Omental fat pad (tissue), 4 donors: ENCODE results near the gene MAP1LC3C. TPM values are rescaled to one million over a fixed set of nuclear protein-coding genes. Genes with fewer than 3 reads are reported as not detected.

ENCODE experiments used
- ATAC-seq: fragments of 150-250 bp; one replicate; pipeline ENCODE4 v1.9.1; 2016; ENCODE audit warnings: mild to moderate bottlenecking, moderate library complexity; ENCODE audit not compliant: low FRiP score
- DNase-seq: peaks from one replicate; pipeline ENCODE4 v3.0.0-alpha.2; 2019; ENCODE audit warnings: low spot score
- total RNA-seq, 4 donors: library from RNA; depleted of rRNA; stranded (reverse); fragments of >200 nt; gene quantifications; one replicate each; pipeline ENCODE4 v1.1.0, GENCODE V29; 2016
- TF ChIP-seq, protein P1 (sequence below), 3 donors: fragments of 450-650 bp; IDR thresholded peaks; one replicate each; pipeline ENCODE4 v1.5.1; 2016 to 2017; ENCODE audit warnings: antibody characterized with exemption in 3 of 3, mild to moderate bottlenecking in 3 of 3, moderate library complexity in 2 of 3

MAP1LC3C gene
- total RNA-seq, 4 donors from 2014 or later: 10.9 to 41.6 (median 20.2) TPM

DNA sequence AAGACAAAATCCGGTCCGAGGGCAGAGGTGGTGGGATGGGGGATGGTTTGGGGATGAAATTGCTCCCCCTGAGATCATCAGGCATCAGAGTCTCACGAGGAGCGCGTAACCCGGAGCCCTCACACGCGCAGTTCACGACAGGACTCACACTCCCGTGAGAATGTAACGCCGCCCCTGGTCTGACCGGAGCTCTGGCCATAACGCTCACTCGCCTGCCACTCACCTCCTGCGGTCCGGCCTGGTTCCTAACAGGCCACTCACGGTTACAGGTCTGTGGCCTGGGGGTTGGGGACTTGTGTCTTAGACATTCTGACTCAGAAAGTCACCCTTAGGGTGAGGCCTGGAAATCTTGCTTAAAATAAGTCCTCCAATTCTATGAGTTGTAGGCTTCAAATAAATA lies 19.8 kb downstream of the MAP1LC3C start:
- DNase-seq (no peak), ATAC-seq (no peak)
- TF ChIP-seq, protein P1, sequence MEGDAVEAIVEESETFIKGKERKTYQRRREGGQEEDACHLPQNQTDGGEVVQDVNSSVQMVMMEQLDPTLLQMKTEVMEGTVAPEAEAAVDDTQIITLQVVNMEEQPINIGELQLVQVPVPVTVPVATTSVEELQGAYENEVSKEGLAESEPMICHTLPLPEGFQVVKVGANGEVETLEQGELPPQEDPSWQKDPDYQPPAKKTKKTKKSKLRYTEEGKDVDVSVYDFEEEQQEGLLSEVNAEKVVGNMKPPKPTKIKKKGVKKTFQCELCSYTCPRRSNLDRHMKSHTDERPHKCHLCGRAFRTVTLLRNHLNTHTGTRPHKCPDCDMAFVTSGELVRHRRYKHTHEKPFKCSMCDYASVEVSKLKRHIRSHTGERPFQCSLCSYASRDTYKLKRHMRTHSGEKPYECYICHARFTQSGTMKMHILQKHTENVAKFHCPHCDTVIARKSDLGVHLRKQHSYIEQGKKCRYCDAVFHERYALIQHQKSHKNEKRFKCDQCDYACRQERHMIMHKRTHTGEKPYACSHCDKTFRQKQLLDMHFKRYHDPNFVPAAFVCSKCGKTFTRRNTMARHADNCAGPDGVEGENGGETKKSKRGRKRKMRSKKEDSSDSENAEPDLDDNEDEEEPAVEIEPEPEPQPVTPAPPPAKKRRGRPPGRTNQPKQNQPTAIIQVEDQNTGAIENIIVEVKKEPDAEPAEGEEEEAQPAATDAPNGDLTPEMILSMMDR (IDR thresholded peaks at IDR 0.05): no peak

DNA sequence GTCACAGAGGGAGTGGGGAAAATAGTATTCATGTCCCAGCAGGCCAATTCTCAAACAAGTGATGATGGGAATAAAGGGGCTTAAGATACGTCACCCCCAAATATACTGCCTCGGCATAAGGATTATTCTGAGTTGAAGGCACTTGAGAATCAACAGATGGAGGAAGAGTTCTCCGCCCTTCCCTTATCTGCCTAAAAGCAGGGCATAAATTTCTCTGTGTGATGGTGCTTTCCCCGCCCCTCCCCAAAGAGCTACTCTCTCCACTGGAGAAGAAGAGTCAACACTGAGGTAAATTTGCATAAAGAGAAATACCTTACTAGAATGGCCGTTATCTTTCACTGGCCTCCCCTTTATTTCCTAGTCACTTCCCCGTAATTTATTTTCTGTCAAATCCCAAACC lies 22.7 kb downstream of the MAP1LC3C start:
- TF ChIP-seq, protein P1 (IDR thresholded peaks at IDR 0.05): no peak
- no peak for DNase-seq
- ATAC-seq: no peak

DNA sequence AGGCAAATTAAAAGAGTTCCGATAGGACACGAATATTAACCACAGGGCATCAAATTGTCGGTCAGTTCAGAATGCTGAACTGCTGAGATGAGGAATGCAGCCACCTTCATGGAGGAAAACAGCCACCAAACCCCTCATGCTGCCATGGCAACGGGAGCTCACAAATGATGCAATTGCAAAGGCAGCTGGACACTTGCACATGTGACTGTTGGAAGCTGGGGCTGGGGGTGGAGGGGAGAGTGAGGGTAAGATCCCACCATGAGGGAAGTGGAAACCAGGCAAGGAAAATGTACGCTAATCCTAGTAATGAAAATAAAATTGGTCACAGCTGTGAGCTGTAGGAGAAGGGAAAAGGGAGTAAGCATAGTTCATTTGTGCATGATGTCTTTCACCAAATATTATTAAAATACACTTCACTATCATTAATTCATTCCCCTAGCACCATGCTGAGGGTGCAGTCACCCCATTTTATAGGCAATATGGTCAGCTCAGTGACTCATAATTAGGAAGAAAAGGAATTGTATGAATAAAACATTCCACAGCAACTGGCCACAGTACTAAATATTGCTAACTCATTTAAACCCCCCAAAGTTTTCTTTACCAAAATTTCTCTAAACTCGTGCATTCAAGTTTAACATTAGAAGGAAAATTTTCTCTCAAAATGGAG lies 26.1 kb downstream of the MAP1LC3C start:
- no peak for ATAC-seq
- TF ChIP-seq, protein P1 (IDR thresholded peaks at IDR 0.05): no peak
- no peak for DNase-seq

DNA sequence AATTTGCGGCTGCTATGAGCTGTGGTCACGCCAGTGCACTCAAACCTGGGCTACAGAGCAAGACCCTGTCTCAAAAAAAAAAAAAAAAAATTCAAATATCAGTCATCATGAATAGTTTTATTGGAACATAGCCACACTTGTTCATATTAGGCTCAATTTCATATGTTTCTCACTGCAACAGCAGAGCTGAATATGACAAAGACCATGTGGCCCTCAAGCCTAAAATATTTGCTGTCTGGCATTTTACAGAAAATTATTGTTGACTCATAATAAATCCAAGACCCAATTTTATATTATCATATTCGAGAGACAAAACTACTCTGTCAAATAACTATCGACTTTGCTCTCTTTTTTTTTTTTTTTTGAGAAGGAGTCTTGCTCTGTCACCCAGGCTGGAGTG lies 30.3 kb downstream of the MAP1LC3C start:
- no peak for ATAC-seq
- DNase-seq: no peak
- TF ChIP-seq, protein P1 (IDR thresholded peaks at IDR 0.05): no peak

DNA sequence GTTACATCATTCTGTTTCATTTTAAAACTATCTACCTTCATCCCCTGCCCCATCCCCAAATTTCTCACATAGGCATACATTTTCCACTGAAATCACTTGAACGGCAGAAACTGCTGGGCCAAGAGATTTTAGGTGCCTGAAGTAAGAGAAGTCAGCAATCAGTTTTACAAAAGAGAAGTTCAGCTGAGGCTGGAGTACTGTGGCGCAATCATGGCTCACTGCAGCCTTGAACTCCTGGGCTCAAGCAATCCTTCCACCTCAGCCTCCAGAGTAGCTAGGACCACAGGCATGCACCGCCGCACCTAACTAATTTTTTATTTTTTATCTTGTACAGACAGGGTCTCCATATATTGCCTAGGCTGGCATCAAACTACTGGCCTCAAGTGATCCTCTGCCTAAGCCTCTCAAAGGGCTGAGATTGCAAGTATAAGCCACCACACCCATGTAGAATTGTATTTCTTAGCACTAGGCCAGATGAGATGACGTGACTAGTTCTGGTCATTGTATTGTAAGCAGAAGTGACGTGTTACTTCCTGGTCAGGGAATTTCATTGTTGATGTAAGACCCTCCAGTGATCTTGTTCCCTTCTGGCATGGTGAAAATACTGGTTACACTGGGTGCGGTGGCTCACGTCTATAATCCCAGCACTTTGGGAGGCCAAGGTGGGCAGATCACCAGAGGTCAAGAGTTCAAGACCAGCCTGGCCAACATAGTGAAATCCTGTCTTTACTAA lies 34.2 kb downstream of the MAP1LC3C start:
- DNase-seq (no peak), ATAC-seq (peak; percentile 48)
- TF ChIP-seq, protein P1 (IDR thresholded peaks at IDR 0.05): no peak

DNA sequence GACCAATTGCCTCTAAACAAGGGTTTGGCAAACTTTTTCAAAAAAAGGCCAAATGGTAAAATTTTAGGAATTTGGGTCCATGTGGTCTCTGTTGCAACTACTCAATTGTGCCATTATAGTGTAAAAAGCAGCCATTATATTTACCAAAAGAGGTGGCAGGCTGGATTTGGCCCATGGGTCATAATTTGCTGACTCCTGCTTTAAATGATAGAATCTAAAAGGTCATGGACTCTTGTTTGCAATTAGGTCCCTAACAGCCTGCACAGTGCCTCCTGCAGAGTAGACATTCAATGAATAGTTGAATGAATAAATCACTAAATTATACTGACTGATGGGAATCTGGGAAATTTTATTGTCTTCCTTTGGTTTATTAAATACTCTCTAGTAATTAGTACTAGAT lies 35.2 kb downstream of the MAP1LC3C start:
- TF ChIP-seq, protein P1 (IDR thresholded peaks at IDR 0.05): no peak
- no peak for ATAC-seq
- DNase-seq: no peak

DNA sequence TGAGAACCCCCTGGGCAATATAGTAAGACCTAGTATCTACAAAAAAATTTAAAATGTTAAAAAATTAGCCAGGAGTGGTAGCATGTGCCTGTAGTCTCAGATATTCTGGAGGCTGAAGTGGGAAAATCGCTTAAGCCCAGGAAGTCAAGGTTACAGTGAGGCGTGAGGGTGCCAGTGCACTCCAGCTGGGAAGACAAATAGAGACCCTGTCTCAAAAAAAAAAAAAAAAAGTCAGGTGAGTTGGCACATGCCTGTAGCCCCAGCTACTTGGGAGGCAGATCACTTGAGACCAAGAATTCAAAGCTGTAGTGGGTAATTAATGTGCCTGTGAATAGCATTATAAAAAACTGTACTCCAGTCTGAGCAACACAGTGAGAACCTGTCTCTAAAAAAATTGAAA lies 36.7 kb downstream of the MAP1LC3C start:
- ATAC-seq: no peak
- no peak for DNase-seq
- TF ChIP-seq, protein P1 (IDR thresholded peaks at IDR 0.05): no peak
